ENCODE measurements around the gene CLASRP.

DNA sequence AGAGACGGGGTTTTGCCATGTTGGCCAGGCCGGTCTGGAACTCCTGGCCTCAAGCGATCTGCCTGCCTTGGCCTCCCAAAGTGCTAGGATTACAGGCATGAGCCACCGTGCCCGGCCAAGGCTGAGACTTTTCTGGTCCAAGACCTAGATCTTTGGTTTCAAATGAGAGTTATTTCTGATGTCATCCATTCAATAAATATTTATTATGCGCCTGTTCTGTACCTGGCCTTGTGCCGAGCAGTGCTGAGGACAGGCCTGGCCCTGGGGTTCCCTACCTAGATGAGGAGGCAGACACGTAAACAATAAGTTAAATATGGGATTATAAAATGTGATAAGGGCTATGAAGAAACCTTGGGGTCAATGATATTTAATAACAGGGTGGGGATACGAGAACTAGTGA, 33.1 kb upstream of the CLASRP start:
- TF ChIP-seq CTCF (conservative IDR thresholded peaks at IDR 0.05) (no peak), ZFX (IDR thresholded peaks at IDR 0.05) (no peak)

Data from C4-2B (cell line).